ENCODE measurements around the gene CDK14.

- TF ChIP-seq CTCF (IDR thresholded peaks at IDR 0.05; ENCODE audit: low read length) (no peak), EZH2 (IDR thresholded peaks at IDR 0.05; ENCODE audit: borderline replicate concordance, low read length) (no peak)
Measured at GRCh38 chr7:90604383-90604782, 8.3 kb downstream of the CDK14 start.
